Activated CD4-positive, alpha-beta T cell treated with anti-CD3 and anti-CD28 coated beads for 1 hour (primary cell): ENCODE data around the gene PODXL2.
"Not testable (repeated sequence)": the region's sequence is repeated elsewhere in the genome, so short reads cannot be mapped to it uniquely, and the experiment has no call there.

Experiments
- DNase-seq: peaks from one replicate; pipeline ENCODE4 v3.0.0-alpha.2; 2020

PODXL2 gene

DNA sequence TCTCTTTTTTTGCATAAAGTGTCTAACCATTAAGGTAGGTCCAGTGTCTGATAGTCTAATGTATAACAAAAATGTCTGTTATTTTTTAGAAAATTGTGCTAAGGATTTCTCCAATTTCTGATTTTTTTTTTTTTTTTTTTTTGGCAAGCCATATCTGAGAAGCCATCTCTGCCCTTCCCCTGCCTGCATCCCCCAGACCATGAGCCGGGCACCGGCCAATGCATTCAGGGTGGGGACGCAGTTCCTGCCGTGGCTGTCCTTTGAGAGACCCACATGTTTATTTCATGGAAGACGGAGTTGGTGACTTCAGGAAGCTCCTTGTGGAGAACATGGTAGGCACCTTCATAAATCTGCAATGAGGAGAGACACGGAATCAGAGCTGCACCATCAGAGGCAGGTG, 63.0 kb downstream of the PODXL2 start:
- no peak for DNase-seq

- DNase-seq: no peak
These were observed 63.7 kb downstream of the PODXL2 start for GRCh38 chr3:127692501-127693335.

DNA sequence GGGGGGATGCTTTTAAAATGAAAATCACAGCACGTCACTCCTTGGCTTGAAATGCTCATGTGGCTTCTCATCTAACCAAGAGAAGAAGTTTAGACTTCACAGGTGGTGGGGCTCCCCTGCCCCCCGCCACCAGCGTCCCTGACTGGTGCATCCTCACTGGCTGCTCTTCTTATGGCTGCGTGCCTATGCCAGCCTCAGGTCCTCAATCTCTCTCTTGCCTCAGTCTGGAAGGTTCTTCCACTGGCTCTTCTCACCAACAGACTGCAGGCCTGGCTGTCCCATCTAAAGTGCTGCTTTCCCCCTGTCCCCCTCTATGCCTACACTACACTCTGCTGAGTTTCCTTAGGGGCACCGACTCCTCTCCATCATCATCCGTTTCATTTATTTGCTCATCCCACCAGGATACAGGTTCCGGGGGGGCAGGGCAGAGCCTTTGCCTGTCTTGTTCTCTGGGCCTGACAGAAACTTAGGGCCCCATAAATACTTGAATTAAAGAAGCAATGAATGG, 64.4 kb downstream of the PODXL2 start:
- DNase-seq: no peak

GRCh38 chr3:127694467-127695215, 65.7 kb downstream of the PODXL2 start:
- peak; percentile 31 for DNase-seq

DNA sequence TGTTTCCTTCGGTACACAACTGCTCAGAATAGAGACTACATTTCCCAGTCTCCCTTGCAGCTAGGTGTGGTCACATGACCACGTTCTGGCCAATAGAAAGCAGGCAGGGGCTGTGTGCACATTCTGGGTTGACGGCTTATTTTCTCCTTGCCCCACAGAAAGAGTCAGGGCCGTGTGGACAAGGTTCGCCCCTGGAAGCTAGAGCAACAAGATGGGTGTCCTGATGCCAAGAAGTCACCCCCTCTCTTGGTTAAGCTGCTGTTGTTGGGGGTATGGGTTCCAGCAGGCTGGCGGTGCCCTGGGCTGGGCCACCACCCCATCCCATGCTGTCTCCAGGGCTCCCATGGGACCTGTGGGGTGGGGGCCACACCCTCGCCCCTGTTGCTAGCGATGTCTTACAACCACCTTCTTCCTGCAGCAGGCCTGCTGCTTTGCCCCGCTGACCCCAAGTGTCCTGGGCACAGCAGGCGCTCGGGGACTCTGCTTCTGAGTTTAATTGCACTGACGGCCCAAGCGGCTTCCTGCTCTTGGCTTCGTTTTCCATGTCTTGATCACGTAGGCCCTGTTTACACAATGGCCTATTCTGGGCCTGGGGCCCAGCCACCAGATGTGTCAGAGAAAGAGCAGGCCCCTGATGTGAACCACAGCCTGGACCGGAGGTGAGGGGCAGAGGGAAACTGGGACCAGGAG, 68.7 kb downstream of the PODXL2 start:
- DNase-seq: no peak

DNA sequence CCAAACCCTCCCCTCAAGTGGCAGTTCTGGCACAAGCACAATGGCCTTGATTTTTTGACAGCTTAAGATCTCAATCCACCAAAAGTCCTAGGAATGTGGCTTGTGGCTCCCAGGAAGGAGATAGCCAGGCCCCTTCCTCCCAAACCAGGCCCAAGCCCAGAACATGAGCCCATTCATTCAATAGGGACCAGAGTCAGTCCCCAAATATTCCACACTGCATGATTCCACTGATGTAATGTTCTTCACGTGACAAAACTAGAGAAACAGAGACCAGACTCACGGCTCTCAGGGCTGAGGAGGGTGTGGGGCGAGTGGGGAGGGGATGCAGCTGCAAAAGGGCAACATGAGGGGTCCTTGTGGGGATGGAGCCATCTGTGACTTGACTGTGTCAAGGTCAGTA, 69.3 kb downstream of the PODXL2 start:
- DNase-seq: no peak

GRCh38 chr3:127698691-127699415, 69.9 kb downstream of the PODXL2 start:
- no peak for DNase-seq

DNA sequence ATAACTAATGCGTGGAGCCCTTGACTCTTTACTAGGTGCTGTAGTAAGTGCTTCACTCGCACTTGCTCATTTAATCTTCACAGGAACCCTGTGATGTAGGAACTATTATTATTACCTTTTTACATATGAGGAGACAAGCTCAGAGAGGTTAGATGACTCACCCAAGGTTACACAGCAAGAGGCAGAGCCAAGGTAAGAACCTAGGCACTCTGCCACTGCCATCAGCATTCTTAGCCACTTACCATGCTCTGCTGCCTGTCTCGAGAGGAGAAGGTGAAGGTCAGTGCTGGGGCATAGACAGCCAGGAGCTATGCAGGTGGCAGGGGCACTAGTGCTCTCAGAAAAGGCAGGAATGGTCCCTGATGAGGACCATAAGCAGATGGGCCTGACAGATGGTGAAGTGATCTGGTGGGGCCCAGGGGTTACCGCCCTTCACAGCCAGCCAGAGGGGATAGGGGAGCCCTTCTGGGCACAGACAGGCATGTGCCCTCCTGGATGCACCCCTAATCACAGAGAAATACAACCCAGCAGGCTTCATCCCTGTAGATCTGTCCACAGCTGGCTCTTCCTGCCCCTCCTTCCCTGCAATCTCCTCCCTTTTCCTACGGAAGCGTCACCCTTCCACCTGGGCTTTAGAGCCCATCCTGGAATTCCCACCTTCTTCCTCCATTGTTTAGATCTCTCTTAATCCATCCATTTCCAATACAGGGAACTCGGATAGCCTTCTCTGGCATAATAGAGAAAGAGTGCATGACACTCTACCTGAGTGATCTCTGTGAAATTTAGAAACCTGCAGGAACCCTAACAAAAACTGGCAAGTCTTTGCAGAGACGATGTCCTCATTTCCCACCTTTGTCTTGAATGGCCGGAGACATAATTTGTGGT, 70.7 kb downstream of the PODXL2 start:
- DNase-seq: no peak

DNA sequence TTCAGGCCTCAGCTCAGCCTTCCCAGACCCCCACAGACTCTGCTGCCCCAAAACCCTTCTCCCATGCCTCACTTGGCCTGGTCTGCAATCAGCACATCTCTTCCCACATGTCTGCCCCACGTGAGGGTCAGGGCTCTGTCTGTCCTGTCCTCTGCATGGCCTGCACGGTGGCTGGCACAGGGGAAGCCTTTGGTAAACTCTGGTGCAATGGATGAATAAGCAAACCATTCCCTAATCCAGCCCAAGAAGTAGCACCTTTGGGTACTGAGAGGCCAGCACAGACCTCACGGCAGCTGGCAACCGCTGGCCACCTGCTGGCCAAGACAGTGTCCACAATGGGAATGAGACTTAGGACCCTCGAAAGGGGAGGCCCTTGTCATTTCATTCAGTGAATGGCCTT, 71.4 kb downstream of the PODXL2 start:
- no peak for DNase-seq

DNA sequence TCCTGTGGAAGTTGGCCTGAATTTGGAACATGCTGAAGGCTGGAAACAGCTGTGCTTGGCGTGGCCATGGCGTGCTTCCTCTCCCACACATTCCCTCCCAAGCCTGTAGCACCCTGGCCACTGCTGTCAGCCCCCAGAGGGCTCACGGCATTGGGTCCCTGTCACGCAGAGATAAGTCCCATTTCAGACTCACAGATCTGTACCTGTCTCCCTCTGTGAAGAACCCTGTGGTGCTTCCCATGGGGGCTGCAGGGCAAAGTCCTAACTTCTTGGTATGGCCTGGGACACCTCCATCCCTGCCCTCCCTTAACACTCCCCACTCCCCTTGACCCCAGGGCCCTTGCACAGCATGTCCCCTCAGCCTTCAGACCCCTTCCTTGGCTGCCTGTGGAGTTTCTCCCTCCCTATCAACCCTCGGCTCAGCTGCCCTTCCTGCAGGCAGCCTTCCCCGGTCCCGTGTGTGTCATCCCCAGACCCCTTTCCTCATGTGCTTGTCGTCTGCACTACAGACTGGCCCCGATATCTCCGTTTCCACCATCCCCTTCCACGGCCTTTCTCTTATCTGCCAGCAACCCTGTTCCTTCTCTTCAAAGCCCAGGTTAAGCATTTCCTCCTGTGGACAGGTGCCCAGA, 72.4 kb downstream of the PODXL2 start:
- DNase-seq: no peak

GRCh38 chr3:127702151-127702578, 73.2 kb downstream of the PODXL2 start:
- DNase-seq: no peak

DNA sequence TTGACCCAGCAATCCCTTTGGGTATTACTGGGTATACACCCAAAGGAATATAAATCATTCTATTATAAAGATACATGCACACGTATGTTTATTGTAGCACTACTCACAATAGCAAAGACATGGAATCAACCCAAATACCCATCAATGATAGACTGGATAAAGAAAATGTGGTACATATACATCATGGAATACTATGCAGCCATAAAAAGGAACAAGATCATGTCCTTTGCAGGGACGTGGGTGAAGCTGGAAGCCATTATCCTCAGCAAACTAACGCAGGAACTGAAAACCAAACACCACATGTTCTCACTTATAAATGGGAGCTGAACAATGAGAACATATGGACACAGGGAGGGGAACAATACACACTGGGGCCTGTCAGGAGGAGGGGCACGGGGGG, 75.9 kb downstream of the PODXL2 start:
- DNase-seq: not testable (repeated sequence)

DNA sequence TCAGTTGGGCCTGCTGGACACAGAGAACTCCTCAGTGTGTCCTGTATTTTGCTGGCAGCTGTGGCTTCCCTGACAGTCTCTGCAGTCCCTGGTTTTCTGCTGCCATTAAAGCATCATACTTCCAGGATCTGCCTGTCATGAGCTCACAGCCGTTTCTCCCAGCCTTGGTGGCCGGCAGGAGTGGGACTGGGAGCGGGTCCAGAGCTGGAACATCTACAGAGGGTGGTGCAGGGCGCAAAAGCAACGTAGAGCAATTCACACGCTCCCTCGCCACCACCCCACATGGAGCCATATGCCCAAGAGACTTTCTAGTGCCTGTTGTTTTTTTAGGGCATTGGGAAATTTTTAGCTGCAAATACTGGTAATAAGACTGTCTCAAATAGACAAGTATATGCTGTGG, 77.3 kb downstream of the PODXL2 start:
- DNase-seq: no peak

DNA sequence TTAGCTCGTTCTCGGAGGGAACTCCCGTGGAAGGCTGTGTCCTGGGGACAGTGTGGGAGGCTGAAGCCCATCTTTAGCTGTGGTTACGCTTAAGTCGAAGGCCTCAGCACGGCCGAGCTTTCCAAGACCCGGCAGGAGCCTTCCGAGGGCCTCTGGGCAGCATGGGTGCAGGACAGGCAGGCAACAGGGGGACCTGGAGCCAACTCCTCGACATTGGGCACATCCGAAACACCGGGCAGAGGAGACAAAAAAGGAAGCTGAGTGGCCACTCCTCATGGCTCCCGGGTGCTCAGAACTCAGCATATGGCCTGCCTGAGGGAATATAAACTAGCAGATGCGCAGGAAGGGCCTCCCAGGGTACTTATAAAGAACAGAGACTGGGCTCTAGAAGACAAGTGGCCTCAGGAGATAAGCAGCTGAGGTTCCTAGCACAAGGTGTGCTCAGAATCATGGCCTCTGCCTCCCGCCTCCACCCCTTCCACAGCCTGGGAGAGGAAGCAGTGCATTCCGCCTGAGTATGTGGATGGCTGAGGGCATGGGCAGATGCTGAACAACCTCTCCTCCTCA, 77.9 kb downstream of the PODXL2 start:
- DNase-seq: no peak

DNA sequence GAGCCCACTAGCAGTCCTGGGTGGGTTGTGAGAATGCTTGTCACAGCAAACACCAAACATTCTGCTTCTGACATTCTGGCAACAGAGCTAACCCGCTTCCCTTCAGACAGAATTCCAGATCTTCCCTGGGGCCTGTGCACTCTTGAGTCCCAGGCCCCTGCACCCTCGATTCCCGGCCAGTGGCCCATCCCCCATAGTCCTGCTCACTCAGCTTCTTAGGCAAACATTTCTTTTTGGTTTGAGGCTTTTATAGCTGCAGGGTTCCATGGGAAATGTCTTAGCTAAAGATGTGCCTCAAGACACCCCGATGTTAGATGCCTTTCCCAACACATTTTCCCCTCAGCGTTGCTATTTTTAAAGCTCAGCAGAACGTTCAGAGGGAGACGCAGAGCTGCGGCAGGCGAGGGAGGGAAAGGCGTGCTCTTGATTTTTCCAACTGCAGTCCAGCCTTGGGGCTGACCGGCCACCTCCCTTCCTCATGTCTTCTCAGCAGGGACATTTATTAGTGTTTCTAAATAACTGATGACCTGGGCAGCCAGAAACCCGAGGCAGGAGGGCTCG, 78.9 kb downstream of the PODXL2 start:
- no peak for DNase-seq

- no peak for DNase-seq
These were observed 79.9 kb downstream of the PODXL2 start for GRCh38 chr3:127708837-127709236.

- no peak for DNase-seq
These were observed 80.5 kb downstream of the PODXL2 start for GRCh38 chr3:127709320-127710060.

- no peak for DNase-seq
These were observed 81.4 kb downstream of the PODXL2 start for GRCh38 chr3:127710155-127710941.
